ENCODE measurements around the gene KLK12. TPM values are rescaled to one million over a fixed set of nuclear protein-coding genes. Genes with fewer than 3 reads are reported as not detected.
"Not testable (repeated sequence)": the region's sequence is repeated elsewhere in the genome, so short reads cannot be mapped to it uniquely, and the experiment has no call there.

Gene KLK12
- total RNA-seq, 1 donor from 2014 or later, result 0.69 TPM

- no peak for DNase-seq
Observed at GRCh38 chr19:51014242-51014641, 20.6 kb downstream of the KLK12 start.

GRCh38 chr19:51012661-51013190 is 22.1 kb downstream of the KLK12 start:
- DNase-seq, result no peak

GRCh38 chr19:51010066-51010795 is 24.6 kb downstream of the KLK12 start:
- DNase-seq, result no peak

- no peak for DNase-seq
Observed at GRCh38 chr19:51009061-51009891, 25.5 kb downstream of the KLK12 start.

DNA sequence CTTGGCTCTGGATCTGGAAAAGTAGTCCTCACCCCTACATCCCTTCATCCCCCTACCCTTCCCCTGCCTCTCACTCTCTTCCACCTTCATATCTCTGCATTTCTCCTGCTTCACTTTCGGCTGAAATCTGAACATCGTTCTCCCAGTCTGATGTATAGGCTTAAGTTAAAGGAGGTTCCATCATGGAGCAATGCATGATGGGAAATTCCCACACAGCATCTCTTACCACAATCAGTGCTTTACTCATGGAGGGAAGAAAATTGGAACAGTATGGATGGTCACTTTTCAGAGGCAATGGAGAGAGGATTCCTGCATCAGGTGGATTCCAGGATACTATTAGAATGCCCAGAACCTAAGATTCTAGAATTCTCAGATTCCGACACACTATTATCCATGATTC is 27.3 kb downstream of the KLK12 start:
- DNase-seq, result no peak

DNA sequence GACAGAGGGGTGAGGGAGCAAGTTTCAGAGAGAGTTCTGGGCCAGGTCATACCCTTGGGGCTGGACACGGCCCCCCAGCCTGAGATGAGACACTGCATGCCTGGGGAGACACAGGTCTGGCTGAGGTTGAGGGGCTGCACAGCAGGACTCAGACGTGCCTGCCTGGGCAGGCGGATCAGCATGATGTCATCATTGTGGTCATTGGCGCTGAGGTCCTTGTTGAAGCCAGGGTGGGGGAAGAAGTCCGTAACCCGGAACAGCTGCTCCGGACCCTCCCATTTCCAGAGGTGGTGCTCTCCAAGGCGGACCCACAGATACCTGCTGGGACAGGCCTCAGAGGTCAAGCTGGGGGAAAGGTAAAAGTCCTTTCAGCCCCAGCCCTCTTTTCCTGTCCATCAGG is 28.4 kb downstream of the KLK12 start:
- no peak for DNase-seq

- no peak for DNase-seq
Observed at GRCh38 chr19:51005248-51005647, 29.6 kb downstream of the KLK12 start.

DNA sequence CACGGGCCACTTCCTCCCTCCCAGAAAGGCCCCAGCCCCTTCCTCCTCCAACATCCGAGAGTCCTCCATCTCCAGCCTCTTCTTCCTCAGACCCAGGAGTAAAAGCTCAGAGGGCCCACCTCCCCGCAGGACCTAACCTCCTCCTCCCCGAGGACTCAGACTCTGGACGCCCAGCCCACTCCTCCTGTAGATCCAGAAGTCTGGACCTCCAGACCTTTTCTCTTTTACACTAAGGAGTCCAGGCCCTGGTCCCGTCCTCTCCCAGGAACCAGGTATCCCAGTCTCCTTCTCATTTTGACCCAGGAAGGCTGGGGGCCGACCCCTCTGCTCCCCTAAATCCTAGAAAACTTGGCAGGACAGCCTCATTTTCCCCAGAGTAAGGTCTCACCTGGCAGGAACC is 31.5 kb downstream of the KLK12 start:
- DNase-seq, result no peak

DNA sequence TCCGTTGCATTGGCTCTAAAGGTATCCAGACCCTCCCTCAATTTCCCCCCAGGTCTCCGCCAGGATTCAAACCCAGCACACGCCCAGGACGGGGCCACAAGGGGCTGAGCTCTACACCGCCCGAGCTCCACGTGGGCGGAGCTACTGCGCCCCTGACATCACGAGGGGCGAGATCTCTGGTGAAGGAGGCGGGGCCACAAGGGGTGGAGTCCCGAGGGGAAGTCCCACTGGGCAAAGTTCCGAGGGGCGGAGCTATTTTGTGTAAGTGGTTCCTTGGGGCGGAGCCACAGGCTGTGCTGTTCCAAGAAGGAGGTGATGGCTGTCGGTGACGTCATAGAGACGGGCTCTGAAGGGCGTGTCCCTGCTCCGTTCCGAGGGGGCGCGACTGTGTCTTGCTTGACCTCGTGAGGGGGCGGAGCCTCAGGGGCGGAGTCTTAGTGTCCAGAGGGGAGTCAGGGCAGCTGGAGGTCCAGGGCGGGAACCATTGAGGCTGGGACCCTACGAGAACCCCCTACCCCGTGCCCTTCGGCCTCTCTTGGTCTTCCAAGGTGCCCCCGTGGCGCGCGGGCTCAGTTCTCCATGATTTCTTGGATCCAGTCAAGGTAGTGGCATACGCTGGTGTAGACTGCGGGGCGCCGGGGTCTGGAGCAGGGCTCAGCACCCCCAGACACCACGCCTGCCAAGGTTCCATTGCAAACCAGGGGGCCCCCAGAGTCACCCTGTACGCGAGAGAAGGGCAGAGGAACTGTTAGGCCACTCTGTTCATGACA is 32.1 kb downstream of the KLK12 start:
- no peak for DNase-seq

DNA sequence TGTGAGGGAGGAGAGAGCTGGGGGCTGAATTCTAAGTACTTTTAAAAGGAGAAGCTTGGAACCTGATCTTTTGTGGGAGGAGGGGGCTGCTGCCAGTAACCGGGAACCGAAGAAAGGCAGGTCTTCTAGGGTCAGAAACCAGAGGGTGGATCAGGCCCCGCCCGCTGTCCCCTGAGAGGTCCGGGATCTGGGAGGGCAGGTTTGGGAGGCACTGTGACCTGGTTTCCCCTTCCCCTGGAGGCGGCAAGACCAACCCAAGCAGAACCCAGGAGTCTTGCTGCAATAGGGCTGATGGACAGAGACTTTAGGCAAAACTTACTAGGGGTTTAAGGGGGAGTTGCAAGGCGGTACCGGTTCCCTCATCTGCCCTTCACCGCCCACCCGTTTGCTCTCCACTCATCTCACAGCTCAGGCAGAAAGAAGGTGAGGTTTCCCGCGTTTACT is 32.7 kb downstream of the KLK12 start:
- DNase-seq, result no peak

- DNase-seq, result no peak
Observed at GRCh38 chr19:51001515-51001914, 33.3 kb downstream of the KLK12 start, which contains the start of gene KLK8. Gene KLK8, minus strand, starts transcription at chr19:51001604. Its CDS starts 437 bp downstream, at chr19:51001167.

- DNase-seq, result no peak
Observed at GRCh38 chr19:51000981-51001380, 33.8 kb downstream of the KLK12 start.

- DNase-seq, result no peak
Observed at GRCh38 chr19:51000426-51000825, 34.4 kb downstream of the KLK12 start.

DNA sequence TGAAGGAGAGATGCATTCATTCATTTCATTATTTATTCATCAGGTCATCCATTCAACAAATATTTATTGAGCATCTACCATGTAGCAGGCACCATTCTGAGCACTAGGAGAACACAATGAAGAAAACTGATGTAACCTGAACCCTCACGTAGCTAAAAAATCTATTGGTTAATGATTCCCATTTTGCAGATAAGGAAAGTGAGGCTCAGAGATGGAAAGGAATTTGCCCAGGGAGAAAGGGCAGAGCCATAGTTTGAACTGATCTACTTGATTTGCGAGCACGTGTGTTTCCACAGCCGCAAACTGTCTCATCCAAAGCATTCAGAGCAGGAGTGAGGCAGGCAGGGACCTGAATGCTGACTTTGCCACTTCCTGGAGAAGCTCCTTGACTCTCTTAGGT is 36.1 kb downstream of the KLK12 start:
- no peak for DNase-seq

DNA sequence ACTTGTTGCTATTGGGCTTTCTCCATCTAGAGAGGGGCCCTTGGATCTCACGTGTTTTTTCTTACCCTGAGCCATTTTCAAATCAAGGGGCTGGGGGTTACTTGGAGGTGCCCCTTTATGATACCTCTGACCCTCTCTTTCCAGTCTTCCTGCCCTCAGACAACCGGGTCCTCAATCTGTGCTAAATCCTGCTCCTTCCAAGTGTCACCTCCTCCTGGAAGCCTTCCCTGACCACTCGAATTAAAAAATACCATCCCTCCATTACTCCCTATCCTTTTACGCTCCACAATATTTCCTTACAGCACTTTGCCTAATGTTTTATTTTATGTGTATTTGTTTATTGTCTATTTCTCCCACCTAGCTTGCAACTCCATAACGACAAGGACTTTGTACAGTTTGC is 36.7 kb downstream of the KLK12 start:
- no peak for DNase-seq

- no peak for DNase-seq
Observed at GRCh38 chr19:50994129-50994528, 40.7 kb downstream of the KLK12 start.

- DNase-seq, result no peak
Observed at GRCh38 chr19:50992666-50993035, 42.2 kb downstream of the KLK12 start.

GRCh38 chr19:50984416-50984815 is 50.4 kb downstream of the KLK12 start:
- not testable (repeated sequence) for DNase-seq

- no peak for DNase-seq
Observed at GRCh38 chr19:50983625-50984292, 51.0 kb downstream of the KLK12 start, which contains the start of gene KLK7. Gene KLK7, minus strand, starts transcription at chr19:50983917. Its CDS starts 1,518 bp downstream, at chr19:50982399.

- no peak for DNase-seq
Observed at GRCh38 chr19:50982186-50982585, 52.6 kb downstream of the KLK12 start.

DNA sequence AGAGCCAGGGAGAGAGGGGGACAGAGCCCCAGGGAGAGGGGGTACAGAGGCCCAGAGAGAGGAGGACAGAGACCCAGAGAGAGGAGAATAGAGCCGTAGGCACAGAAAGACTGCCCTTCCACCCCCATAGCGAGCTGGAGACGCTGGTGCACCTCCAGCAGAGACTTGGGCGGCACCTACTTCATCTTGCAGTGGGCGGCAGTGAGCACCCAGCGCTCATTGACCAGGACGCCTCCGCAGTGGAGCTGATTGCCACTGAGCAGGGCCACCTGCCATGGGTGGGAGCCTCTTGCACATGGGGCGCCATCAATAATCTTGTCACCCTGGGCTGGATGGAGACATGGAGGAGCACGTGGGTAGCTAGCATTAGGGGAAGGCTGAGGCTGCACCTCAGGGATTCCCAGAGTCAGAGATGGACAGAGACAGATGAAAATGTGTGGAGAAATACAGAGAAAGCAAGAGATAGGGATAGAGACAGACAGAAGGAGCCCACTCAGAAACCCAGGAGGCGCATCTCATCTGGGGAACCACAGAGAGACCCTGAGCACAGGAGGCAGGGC is 53.1 kb downstream of the KLK12 start:
- no peak for DNase-seq

DNA sequence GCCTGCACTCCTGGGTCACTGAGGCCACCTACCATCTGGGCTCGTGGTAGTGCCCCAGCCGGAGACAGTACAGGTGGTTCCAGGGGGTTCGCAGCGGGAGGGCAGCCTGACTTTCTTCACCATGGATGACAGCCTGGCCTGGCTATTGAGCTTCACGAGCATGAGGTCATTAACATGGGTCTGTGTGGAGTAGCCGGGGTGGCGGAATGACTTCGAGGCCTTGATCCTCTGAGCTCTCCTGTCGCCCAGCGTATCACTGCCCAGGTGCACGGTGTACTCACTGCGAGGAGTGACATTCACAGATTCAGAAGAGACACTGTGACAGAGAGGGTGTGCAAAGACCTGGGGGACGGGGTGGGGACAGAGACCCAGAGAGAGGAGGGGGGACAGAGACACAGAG is 54.6 kb downstream of the KLK12 start:
- DNase-seq, result no peak
